ENCODE data around the gene CFAP299. TPM values are rescaled to one million over a fixed set of nuclear protein-coding genes. Genes with fewer than 3 reads are reported as not detected.

Gene CFAP299
- total RNA-seq, 4 donors from 2014 or later, result not detected

DNA sequence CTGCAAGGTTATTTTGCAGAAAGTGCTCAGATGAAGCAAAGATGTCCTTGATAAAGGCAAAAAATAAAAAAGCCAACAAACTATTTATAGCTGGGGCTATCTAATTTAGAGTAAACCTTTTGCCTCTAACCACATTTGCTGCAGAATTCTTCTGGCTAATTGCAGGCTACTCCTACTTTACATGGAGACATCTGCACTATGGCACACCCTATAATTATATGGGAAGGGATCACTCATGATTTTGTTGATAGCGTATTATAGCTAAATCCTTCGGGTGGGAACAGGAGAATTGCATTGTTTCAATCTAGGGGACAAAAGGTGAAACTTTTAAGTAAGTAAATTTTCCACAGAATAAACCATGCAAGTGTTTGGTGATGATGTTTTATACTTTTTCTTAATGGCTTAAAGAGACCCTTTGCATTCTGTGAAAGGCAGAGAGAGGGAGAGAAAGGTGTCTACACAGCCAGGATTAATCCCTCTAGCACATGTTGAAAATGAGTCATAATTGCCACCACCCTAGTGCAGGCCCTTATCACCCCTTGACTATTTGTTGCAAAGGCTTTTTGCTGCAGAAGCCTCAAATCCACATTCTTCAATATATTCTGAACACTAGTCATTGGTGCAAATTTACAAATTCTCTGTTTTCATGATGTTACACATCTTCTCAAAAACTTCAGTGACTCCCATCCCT lies 473.7 kb downstream of the CFAP299 start:
- no peak overlapping the region for H3K4me3 ChIP-seq
- no peaks in the 10 kb centered on the region for H3K36me3 ChIP-seq
- WGBS, result 58% methylated on average over 2 of the region's 2 CpGs
- no peaks in the 10 kb centered on the region for H3K9me3 ChIP-seq
- H3K27ac ChIP-seq, result no peak overlapping the region
- no peaks in the 10 kb centered on the region for H3K27me3 ChIP-seq
- H3K4me1 ChIP-seq, result no peaks in the 10 kb centered on the region
- TF ChIP-seq, protein P1, sequence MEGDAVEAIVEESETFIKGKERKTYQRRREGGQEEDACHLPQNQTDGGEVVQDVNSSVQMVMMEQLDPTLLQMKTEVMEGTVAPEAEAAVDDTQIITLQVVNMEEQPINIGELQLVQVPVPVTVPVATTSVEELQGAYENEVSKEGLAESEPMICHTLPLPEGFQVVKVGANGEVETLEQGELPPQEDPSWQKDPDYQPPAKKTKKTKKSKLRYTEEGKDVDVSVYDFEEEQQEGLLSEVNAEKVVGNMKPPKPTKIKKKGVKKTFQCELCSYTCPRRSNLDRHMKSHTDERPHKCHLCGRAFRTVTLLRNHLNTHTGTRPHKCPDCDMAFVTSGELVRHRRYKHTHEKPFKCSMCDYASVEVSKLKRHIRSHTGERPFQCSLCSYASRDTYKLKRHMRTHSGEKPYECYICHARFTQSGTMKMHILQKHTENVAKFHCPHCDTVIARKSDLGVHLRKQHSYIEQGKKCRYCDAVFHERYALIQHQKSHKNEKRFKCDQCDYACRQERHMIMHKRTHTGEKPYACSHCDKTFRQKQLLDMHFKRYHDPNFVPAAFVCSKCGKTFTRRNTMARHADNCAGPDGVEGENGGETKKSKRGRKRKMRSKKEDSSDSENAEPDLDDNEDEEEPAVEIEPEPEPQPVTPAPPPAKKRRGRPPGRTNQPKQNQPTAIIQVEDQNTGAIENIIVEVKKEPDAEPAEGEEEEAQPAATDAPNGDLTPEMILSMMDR (IDR thresholded peaks at IDR 0.05), result no peak
- no peak for TF ChIP-seq POLR2A (IDR thresholded peaks at IDR 0.05)
- no peak for TF ChIP-seq POLR2AphosphoS5 (IDR thresholded peaks at IDR 0.05)
- TF ChIP-seq EP300 (IDR thresholded peaks at IDR 0.05), result no peak
- no peak for DNase-seq (ENCODE audit: low spot score in 2 of 2)

DNA sequence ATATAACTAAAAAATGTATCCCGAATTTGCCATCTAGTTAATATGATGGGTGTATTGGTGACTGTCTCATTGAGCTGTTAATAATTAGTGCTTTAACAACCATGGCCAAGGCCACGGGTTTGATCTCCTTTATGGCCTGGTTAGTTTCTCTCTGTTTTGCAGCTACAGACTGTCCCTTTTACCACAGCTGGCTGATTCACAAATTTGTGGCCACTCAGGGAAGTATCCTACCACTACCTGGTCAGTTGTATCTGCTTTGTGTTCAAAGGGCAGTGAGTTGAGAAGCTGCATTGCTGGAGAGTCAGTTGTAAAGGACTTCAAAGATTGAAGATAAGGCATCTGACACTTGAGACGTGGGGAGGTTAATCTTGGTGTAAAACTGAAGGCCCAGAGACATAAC lies 475.9 kb downstream of the CFAP299 start:
- Histone ChIP-seq H3K27me3 (no peaks in the 10 kb centered on the region), H3K36me3 (no peaks in the 10 kb centered on the region), H3K9me3 (no peaks in the 10 kb centered on the region), H3K4me3 (no peak overlapping the region), H3K4me1 (no peaks in the 10 kb centered on the region), H3K27ac (no peak overlapping the region)
- no peak for DNase-seq (ENCODE audit: low spot score in 2 of 2)
- 63% methylated on average over 3 of the region's 3 CpGs for WGBS
- TF ChIP-seq POLR2A (IDR thresholded peaks at IDR 0.05), result no peak
- TF ChIP-seq EP300 (IDR thresholded peaks at IDR 0.05), result no peak
- no peak for TF ChIP-seq POLR2AphosphoS5 (IDR thresholded peaks at IDR 0.05)
- TF ChIP-seq, protein P1 (IDR thresholded peaks at IDR 0.05), result no peak

- no peaks in the 10 kb centered on the region for H3K9me3 ChIP-seq
- no peaks in the 10 kb centered on the region for H3K4me1 ChIP-seq
- H3K27ac ChIP-seq, result no peak overlapping the region
- H3K36me3 ChIP-seq, result no peaks in the 10 kb centered on the region
- no peak for DNase-seq (ENCODE audit: low spot score in 2 of 2)
- no peaks in the 10 kb centered on the region for H3K27me3 ChIP-seq
- no peak overlapping the region for H3K4me3 ChIP-seq
- TF ChIP-seq, protein P1 (IDR thresholded peaks at IDR 0.05), result no peak
- no peak for TF ChIP-seq POLR2A (IDR thresholded peaks at IDR 0.05)
- no peak for TF ChIP-seq EP300 (IDR thresholded peaks at IDR 0.05)
- no peak for TF ChIP-seq POLR2AphosphoS5 (IDR thresholded peaks at IDR 0.05)
Observed at GRCh38 chr4:80812145-80812544, 476.6 kb downstream of the CFAP299 start.

DNA sequence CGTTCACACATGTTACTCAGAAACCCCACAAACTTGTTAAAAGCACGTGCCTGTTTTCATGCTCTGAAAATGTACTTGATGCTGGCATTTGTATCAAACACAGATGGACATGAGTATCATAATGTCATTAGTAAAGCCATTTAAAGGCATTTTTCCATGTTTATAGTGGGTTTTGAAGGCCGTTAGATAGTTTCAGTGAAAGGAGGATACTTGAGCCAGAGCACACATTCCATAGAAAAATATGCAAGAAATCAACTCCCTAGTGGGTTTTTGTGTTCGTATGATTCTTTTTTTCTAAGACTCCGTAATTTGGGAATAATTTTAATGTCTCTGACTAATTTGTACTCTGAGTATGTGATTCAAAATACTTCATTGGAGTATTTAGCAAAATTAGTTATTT lies 478.7 kb downstream of the CFAP299 start:
- DNase-seq (ENCODE audit: low spot score in 2 of 2), result no peak
- no peaks in the 10 kb centered on the region for H3K36me3 ChIP-seq
- H3K4me3 ChIP-seq, result no peak overlapping the region
- no peaks in the 10 kb centered on the region for H3K9me3 ChIP-seq
- H3K27me3 ChIP-seq, result no peaks in the 10 kb centered on the region
- TF ChIP-seq, protein P1 (IDR thresholded peaks at IDR 0.05), result no peak
- TF ChIP-seq POLR2AphosphoS5 (IDR thresholded peaks at IDR 0.05), result no peak
- TF ChIP-seq EP300 (IDR thresholded peaks at IDR 0.05), result no peak
- no peak for TF ChIP-seq POLR2A (IDR thresholded peaks at IDR 0.05)
- H3K27ac ChIP-seq, result no peak overlapping the region
- no peaks in the 10 kb centered on the region for H3K4me1 ChIP-seq
- WGBS, result 48% methylated on average over 5 of the region's 5 CpGs

DNA sequence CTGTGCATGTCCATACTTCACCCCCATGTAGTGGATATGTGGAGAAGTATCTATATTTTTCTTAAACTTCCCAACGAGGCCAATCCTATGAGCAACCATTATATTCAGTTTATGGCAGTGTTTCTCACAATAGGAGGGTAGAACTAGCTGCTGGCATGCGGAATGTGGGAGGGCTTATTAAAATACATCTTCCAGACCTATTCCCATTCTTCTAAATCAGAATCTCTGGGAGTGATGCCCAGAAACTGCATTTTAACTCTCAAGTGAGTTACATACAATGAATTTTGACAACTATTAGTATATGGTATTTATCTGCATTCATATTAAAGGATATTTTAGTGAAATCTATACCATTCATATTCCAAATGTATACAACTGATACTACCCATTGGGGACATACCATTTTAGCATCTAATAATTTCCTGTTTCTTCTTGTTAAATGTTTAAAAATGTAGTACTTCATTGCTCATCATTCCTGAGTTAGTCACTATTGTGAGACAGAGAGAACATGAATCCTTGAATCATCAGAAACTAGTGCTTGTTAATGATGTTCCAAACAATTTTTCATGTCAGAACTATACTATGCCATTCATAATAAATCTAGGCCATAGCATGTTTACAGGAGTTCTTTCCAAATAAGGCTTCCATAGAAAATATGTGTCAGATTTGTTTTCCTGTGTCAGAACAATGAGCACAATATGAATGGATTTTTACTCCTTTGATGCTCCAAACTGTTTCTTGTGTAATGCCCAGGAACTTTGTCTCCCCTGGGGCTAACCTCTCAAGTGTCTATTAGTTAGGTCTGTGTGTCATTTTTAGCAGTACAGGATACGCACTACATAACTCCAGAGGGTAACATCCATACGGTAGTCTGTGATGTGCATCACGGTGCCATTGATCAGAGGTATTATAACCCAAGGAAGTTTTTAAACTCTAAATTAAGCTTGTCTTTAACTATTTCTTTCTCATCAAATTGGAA lies 496.1 kb downstream of the CFAP299 start:
- DNase-seq (ENCODE audit: low spot score in 2 of 2), result no peak

More for the DNA sequence above, 496.1 kb downstream of the CFAP299 start:
- H3K27ac ChIP-seq, result no peak overlapping the region
- H3K4me1 ChIP-seq, result no peaks in the 10 kb centered on the region
- H3K27me3 ChIP-seq, result no peaks in the 10 kb centered on the region
- H3K4me3 ChIP-seq, result no peak overlapping the region
- no peaks in the 10 kb centered on the region for H3K9me3 ChIP-seq
- WGBS, result 67% methylated on average over 5 of the region's 5 CpGs
- no peaks in the 10 kb centered on the region for H3K36me3 ChIP-seq
- TF ChIP-seq POLR2A (IDR thresholded peaks at IDR 0.05) (no peak), EP300 (IDR thresholded peaks at IDR 0.05) (no peak), POLR2AphosphoS5 (IDR thresholded peaks at IDR 0.05) (no peak)
- TF ChIP-seq, protein P1 (IDR thresholded peaks at IDR 0.05), result no peak
